ENCODE measurements around the gene INTS11. TPM values are rescaled to one million over a fixed set of nuclear protein-coding genes. Genes with fewer than 3 reads are reported as not detected.

Gene INTS11
- total and polyA plus RNA-seq, 8 donors: 59.5 to 520 (median 143) TPM

DNA sequence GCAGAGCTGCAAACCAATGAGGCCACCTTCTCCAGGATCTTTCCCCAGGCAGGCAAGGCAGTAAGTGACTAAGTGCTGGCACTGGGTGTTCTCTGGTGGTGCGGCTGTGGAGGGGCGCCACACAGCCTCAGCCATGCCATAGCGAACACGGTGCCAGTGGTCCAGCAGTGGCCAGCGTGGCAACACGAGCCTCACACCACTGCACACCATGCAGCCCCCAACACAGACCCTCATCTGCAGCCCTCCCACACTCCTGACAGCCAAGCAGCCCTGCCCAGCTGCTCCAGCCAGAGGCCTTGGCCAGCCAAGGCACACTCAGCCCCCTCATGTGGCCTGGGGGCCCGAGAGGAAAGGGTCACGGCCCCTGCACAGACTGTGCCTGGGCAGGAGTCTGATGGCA, 3.0 kb downstream of the INTS11 start:
- TF ChIP-seq EP300 (IDR thresholded peaks at IDR 0.05) (no peak), CTCF (IDR thresholded peaks at IDR 0.05) (no peak), POLR2A (IDR thresholded peaks at IDR 0.05) (no peak), POLR2AphosphoS5 (IDR thresholded peaks at IDR 0.05) (no peak)
- 86 to 100% (median 95%) methylated on average over 2 to 8 of the region's 8 CpGs for WGBS, 5 donors

GRCh38 chr1:1320666-1321448, 3.6 kb downstream of the INTS11 start:
- H3K9me3 ChIP-seq: no peaks in the 10 kb centered on the region
- TF ChIP-seq POLR2AphosphoS5 (IDR thresholded peaks at IDR 0.05) (no peak), POLR2A (IDR thresholded peaks at IDR 0.05) (no peak), CTCF (IDR thresholded peaks at IDR 0.05) (no peak), EP300 (IDR thresholded peaks at IDR 0.05) (no peak)
- H3K4me1 ChIP-seq: peaks cover 51 to 84% (median 76%) of the 10 kb centered on the region in 4 donors
- H3K27me3 ChIP-seq: no peaks in the 10 kb centered on the region
- H3K36me3 ChIP-seq: peaks cover 7 to 54% (median 44%) of the 10 kb centered on the region in 4 donors
- H3K27ac ChIP-seq: peak overlapping the region in 2 of 5 donors; percentile 13 to 86
- intact Hi-C loops (cut with DNase I; ENCODE audit: low total_unique reads): no loop called here
- no peak for DNase-seq
- WGBS, 5 donors: 64 to 82% (median 74%) methylated on average over 11 to 23 of the region's 23 CpGs
- H3K4me3 ChIP-seq: peak overlapping the region in 1 of 4 donors; percentile 16

More for the DNA sequence above, 3.0 kb downstream of the INTS11 start:
- DNase-seq: no peak
- no peaks in the 10 kb centered on the region for H3K9me3 ChIP-seq
- peak overlapping the region in 1 of 4 donors; percentile 16 for H3K4me3 ChIP-seq
- H3K36me3 ChIP-seq: peaks cover 7 to 53% (median 41%) of the 10 kb centered on the region in 4 donors
- intact Hi-C loops (cut with DNase I; ENCODE audit: low total_unique reads): no loop called here
- H3K27me3 ChIP-seq: no peaks in the 10 kb centered on the region
- H3K4me1 ChIP-seq: peaks cover 58 to 84% (median 79%) of the 10 kb centered on the region in 4 donors
- H3K27ac ChIP-seq: peak overlapping the region in 2 of 5 donors; percentile 13 to 86

- H3K9me3 ChIP-seq: no peaks in the 10 kb centered on the region
- DNase-seq: no peak
- peaks cover 14 to 62% (median 52%) of the 10 kb centered on the region in 4 donors for H3K36me3 ChIP-seq
- TF ChIP-seq CTCF (IDR thresholded peaks at IDR 0.05) (no peak), POLR2AphosphoS5 (IDR thresholded peaks at IDR 0.05) (no peak), EP300 (IDR thresholded peaks at IDR 0.05) (no peak), POLR2A (IDR thresholded peaks at IDR 0.05) (no peak)
- no peaks in the 10 kb centered on the region for H3K27me3 ChIP-seq
- peaks cover 44 to 82% (median 70%) of the 10 kb centered on the region in 4 donors for H3K4me1 ChIP-seq
- 84 to 91% (median 88%) methylated on average over 13 of the region's 13 CpGs for WGBS, 5 donors
- intact Hi-C loops (cut with DNase I; ENCODE audit: low total_unique reads): no loop called here
- peak overlapping the region in 4 of 5 donors; percentile 29 to 86 (median 72) for H3K27ac ChIP-seq
- H3K4me3 ChIP-seq: no peak overlapping the region
Observed at GRCh38 chr1:1319646-1319941, 4.9 kb downstream of the INTS11 start.

DNA sequence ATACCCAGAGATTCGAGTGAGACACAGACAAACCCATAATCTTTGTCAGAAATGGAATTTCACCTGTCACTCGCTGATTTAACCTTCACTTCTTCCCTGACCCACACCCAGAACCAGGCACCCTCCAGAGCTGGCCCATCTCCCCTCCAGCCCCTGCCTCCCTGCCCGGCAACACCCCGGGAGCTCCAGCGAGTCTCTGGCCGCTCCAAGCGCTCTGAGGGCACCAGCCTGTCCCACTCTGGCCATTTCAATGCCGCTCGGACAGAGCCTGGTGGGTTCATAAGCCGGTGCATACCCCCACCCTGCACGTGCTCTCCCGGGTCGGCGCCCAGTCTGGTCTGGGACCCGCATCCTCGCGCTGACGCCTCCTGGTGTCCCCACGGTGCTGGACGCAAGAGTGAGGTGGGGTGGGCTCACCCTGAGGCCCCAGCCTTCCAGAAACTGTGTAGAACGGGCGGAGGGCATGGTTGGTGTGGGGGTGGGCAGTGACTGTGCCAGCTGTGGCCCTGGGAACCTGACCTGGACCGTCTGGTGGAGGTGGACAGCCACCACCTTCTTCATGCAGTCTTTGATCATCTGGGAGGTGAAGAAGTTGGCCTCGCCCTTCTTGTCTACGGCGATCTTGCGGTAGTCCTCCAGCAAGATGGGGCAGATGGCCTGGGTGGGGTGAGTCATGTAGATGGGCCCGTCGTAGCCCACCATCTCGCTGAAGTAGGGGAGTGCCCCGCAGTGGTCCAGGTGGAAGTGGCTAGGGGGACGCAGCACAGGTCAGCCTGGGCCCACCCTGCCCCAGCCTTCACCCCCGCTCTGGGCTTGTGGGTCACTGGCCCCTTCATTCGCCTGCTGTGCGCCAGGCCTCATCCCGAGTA, 5.4 kb downstream of the INTS11 start:
- no peak for DNase-seq
- 88 to 91% (median 90%) methylated on average over 36 of the region's 36 CpGs for WGBS, 5 donors

More for the DNA sequence above, 5.4 kb downstream of the INTS11 start:
- TF ChIP-seq POLR2AphosphoS5 (IDR thresholded peaks at IDR 0.05): no peak
- TF ChIP-seq POLR2A (IDR thresholded peaks at IDR 0.05): no peak
- no peak for TF ChIP-seq CTCF (IDR thresholded peaks at IDR 0.05)
- Histone ChIP-seq H3K36me3 (peaks cover 20 to 68% (median 58%) of the 10 kb centered on the region in 4 donors), H3K4me1 (peaks cover 44 to 82% (median 68%) of the 10 kb centered on the region in 4 donors), H3K4me3 (no peak overlapping the region), H3K9me3 (no peaks in the 10 kb centered on the region), H3K27ac (peak overlapping the region; percentile 5 to 86 (median 67)), H3K27me3 (no peaks in the 10 kb centered on the region)
- intact Hi-C loops (cut with DNase I; ENCODE audit: low total_unique reads): no loop called here

All from stomach (tissue), 9 donors.